Measurements from ENCODE around the gene PTPRK. TPM values are rescaled to one million over a fixed set of nuclear protein-coding genes. Genes with fewer than 3 reads are reported as not detected.
A peak's percentile ranks its signal among the peaks of the same experiment; 100 is the strongest.

PTPRK gene
- total and polyA plus RNA-seq, 2 of the 13 experiments (the other 11 are each of a cell fraction or from before 2014, with no cell fraction given) = 43.6 to 98.3 TPM

- TF ChIP-seq ZHX2 (IDR thresholded peaks at IDR 0.05; ENCODE audit: low read depth) (no peak), ZHX2 (CRISPR knock-in tag; IDR thresholded peaks at IDR 0.05; ENCODE audit: borderline replicate concordance) (no peak), SRF (IDR thresholded peaks at IDR 0.05; ENCODE audit: low read depth, low read length) (0 out of 2 replicates have a peak, but pooled peaks have one; percentile 20), NFKBIZ (CRISPR knock-in tag; IDR thresholded peaks at IDR 0.05) (peak; percentile 91; the same call in 1 of the 2 replicates), RFX3 (CRISPR knock-in tag; IDR thresholded peaks at IDR 0.05) (no peak), EP300 (IDR thresholded peaks at IDR 0.05; ENCODE audit: low read depth in 2 of 2, low read length in 2 of 2) (peak; percentile 52 to 95; a peak in 2 of 4 replicates), EP300 (CRISPR knock-in tag; IDR thresholded peaks at IDR 0.05; ENCODE audit: borderline replicate concordance) (peak; percentile 80), ZNF768 (CRISPR knock-in tag; IDR thresholded peaks at IDR 0.05) (no peak; the same call in 1 of the 2 replicates), RXRB (CRISPR knock-in tag; IDR thresholded peaks at IDR 0.05; ENCODE audit: borderline replicate concordance) (peak; percentile 85), GABPB1 (CRISPR knock-in tag; IDR thresholded peaks at IDR 0.05) (no peak; the same call in 1 of the 2 replicates), KMT2B (CRISPR knock-in tag; IDR thresholded peaks at IDR 0.05) (peak; percentile 71), ZNF552 (CRISPR knock-in tag; IDR thresholded peaks at IDR 0.05; ENCODE audit: borderline replicate concordance) (no peak; the same call in 1 of the 2 replicates), AHR (CRISPR knock-in tag; IDR thresholded peaks at IDR 0.05) (peak; percentile 82), SNAPC5 (CRISPR knock-in tag; IDR thresholded peaks at IDR 0.05; ENCODE audit: borderline replicate concordance) (no peak; the same call in 1 of the 2 replicates)
Measured at GRCh38 chr6:128507337-128508310, 12.8 kb downstream of the PTPRK start (continued).

Data from HepG2 (cell line).